ENCODE measurements around the gene NHEJ1. TPM values are rescaled to one million over a fixed set of nuclear protein-coding genes. Genes with fewer than 3 reads are reported as not detected.

The NHEJ1 gene
- total and polyA plus RNA-seq, 9 of the 15 experiments (the other 6 are each of a cell fraction or from before 2014, with no cell fraction given), result 9.0 to 23.7 (median 13.9) TPM

DNA sequence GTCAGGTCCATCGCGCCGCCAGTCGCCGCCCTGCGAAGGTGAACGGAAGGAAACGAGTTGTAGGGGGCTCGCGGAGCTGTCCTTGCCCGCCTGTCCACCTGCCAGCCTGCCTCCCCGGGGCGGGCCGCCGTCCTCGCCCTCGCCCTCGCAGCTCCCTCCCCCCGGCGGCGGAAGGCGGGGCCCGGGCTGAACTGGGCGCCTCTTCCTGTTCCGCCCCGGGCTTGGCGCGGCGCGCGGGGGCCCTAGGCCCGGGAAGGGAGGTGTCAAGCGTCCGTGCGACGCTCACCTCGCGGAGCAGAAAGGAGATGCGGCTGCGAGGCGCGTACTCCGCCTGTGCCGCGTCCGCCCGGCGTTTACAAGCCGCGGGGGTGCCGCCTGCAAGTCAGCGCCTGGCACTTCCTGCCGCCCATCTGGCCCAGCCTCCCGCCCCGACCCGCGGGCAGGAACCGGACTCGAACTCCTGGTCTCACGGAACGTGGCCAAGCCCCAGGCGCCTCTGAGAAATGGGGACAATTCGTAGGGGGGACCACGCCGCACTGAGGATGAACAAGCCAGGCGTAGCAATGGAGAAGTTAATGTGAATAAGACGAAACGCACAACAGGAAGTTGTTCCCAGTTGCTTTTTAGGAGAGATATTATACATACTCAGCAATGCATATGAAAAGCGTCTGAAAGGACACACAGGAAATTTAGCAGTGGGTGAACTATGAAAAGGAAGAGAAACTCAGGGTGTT is 16.4 kb upstream of the NHEJ1 start, which contains the start of gene CNPPD1:
TSS of gene CNPPD1 (minus strand) at position 108 of the 734 bp plus-strand sequence. CDS start at position 11, 97 bp downstream.
- H3K9me1 ChIP-seq (ENCODE audit: control insufficient read depth, insufficient read depth, low read length), result no peaks in the 10 kb centered on the region
- in situ Hi-C loops (cut with MboI), result no loop called here
- ChIA-PET POLR2A (interaction anchor here (0.6 to 1.7 kb wide), 12 partner anchors 12 to 118 kb away, joined by 3 to 9 read pairs (median 3); partner anchors contain the start of genes DNAJB2 and ZFAND2B), CTCF (ENCODE audit: low intra/inter-chr PET ratio) (no interaction called here)
- TSS peak; percentile 34 for BruUV-seq (replicated peaks)
- WGBS (ENCODE audit: insufficient coverage, low coverage, missing lambda C conversion rate), result 0% methylated on average over 26 of the region's 69 CpGs
- peak within 1 kb of the TSS; percentile 80 for H3K4me3 ChIP-seq
- peaks cover 53% of the 10 kb centered on the region; the same call in 2 of the 3 replicates for H3K36me3 ChIP-seq (ENCODE audit: control insufficient read depth, insufficient read depth, low read length)
- no peaks in the 10 kb centered on the region for H3K27me3 ChIP-seq (ENCODE audit: control insufficient read depth in 2 of 2, insufficient read depth in 2 of 2, low read length in 2 of 2)
- H3K79me2 ChIP-seq (ENCODE audit: control insufficient read depth, insufficient read depth, low read length), result peaks cover 42% of the 10 kb centered on the region
- H3K4me2 ChIP-seq (ENCODE audit: insufficient read depth, low read length), result peak within 1 kb of the TSS; percentile 100
- peak within 1 kb of the TSS; percentile 97 for H3K27ac ChIP-seq (ENCODE audit: extremely low read depth, low read depth, low read length)
- peaks cover 9 to 25% of the 10 kb centered on the region in 2 experiments; a peak in 4 of 5 replicates for H3K4me1 ChIP-seq (replicated peaks in 1 of 2; ENCODE audit: control insufficient read depth in 2 of 2, insufficient read depth in 2 of 2, low read length in 2 of 2)
- no peaks in the 10 kb centered on the region for H3K9me3 ChIP-seq (replicated peaks; ENCODE audit: control insufficient read depth, insufficient read depth, low read depth, low read length)
- FAIRE-seq, result peak; percentile 49
- H3K9ac ChIP-seq (ENCODE audit: insufficient read depth in 1 of 2, low read depth in 2 of 2, low read length in 2 of 2), result peak within 1 kb of the TSS; percentile 90 to 94
- intact Hi-C loops (cut with micrococcal nuclease), result loop anchor here (1.0 to 2.0 kb wide), 4 partner anchors 17 to 102 kb away; partner anchors contain the start of genes ABCB6, DNAJB2, NHEJ1 and ZFAND2B
- peak within 1 kb of the TSS; percentile 88 for H2AFZ ChIP-seq (ENCODE audit: low read depth, low read length)
- no peaks in the 10 kb centered on the region for H4K20me1 ChIP-seq (replicated peaks; ENCODE audit: control insufficient read depth, insufficient read depth, low read length)
- ATAC-seq, result peak; percentile 92
- peak; percentile 80 to 89 (median 84) for DNase-seq (ENCODE audit: extremely low read depth in 1 of 4, low spot score in 3 of 4)
- peak; percentile 92; the same call in 1 of the 2 replicates for TF ChIP-seq ZNF282 (CRISPR knock-in tag; IDR thresholded peaks at IDR 0.05)
- no peak for TF ChIP-seq ARID3B (CRISPR knock-in tag; IDR thresholded peaks at IDR 0.05; ENCODE audit: borderline replicate concordance)
- TF ChIP-seq ZC3H8 (IDR thresholded peaks at IDR 0.05), result no peak
- TF ChIP-seq ZBTB40 (IDR thresholded peaks at IDR 0.05), result peak; percentile 76
- no peak for TF ChIP-seq ZBTB40 (CRISPR knock-in tag; IDR thresholded peaks at IDR 0.05)
- no peak for TF ChIP-seq DDX20 (tag; IDR thresholded peaks at IDR 0.05; ENCODE audit: low read depth)
- TF ChIP-seq ZNF347 (CRISPR knock-in tag; IDR thresholded peaks at IDR 0.05; ENCODE audit: low read depth), result no peak
- no peak for TF ChIP-seq KAT7 (CRISPR knock-in tag; IDR thresholded peaks at IDR 0.05; ENCODE audit: borderline replicate concordance)
- TF ChIP-seq ZNF3 (CRISPR knock-in tag; IDR thresholded peaks at IDR 0.05), result no peak
- TF ChIP-seq MEF2A (IDR thresholded peaks at IDR 0.05; ENCODE audit: control insufficient read depth, low read depth, low read length), result no peak
- TF ChIP-seq ZNF830 (CRISPR knock-in tag; IDR thresholded peaks at IDR 0.05), result no peak

Data from K562 (cell line).